GM19193 (cell line): ENCODE data around the gene SKI.
A peak's percentile ranks its signal among the peaks of the same experiment; 100 is the strongest.

Source experiments
- POLR2A ChIP-seq: IDR thresholded peaks from 4 replicates; pipeline ENCODE4 v1.6.1; 2011; ENCODE audit not compliant: insufficient read depth, insufficient read length; ENCODE audit errors: extremely low read depth

SKI gene

GRCh38 chr1:2189459-2190425 lies 38.4 kb upstream of the SKI start:
- TF ChIP-seq POLR2A = peak; percentile 20

GRCh38 chr1:2190491-2190976 lies 37.6 kb upstream of the SKI start:
- TF ChIP-seq POLR2A = no peak

GRCh38 chr1:2192031-2192995 lies 35.8 kb upstream of the SKI start:
- TF ChIP-seq POLR2A = no peak

- no peak for TF ChIP-seq POLR2A
These were observed 34.4 kb upstream of the SKI start for GRCh38 chr1:2193514-2194281.

- TF ChIP-seq POLR2A = peak; percentile 53
These were observed 33.7 kb upstream of the SKI start, which contains the start of gene FAAP20 for GRCh38 chr1:2194319-2194897. FAAP20 (minus strand) TSS chr1:2194772; CDS start chr1:2194749, 23 bp downstream.

DNA sequence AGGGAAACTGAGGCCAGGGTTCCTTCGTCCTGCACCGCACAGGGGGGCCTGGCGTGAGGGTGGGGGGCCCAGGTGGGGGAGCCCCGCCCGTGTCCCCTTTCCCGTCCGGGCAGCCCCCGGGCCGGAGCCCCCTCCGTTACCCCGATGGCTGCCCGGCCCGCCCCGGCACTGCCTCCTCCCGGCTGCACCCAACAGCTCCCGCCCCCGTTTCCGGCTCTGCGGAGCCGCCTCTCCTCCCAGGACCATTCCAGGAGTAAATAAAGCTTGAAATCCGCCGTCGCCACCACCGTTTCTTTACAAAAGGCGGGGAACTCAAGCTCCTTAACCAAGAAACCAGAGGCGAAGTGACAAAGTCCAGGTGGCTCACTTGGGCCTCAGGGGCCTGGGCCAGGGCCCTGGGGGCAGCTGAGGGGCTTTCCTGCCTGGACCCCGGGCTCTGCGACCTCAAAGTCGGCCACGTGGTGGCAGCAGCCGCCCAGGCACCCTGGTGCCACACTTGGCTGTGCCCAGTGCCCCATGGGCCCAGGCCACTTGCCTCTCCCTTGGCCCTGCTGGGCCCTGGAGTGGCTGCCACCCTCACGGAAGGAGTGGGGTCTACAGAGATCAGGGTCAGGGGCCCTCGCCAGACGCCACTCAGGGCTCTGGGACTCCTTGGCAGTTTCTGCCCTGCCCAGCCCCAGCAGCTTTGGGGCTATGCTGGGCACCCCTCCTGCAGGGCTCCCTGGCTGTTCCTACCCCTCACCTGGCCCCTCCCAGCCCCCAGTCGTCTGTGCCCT lies 33.0 kb upstream of the SKI start:
- TF ChIP-seq POLR2A = no peak

GRCh38 chr1:2195785-2196184 lies 32.3 kb upstream of the SKI start:
- TF ChIP-seq POLR2A = no peak

DNA sequence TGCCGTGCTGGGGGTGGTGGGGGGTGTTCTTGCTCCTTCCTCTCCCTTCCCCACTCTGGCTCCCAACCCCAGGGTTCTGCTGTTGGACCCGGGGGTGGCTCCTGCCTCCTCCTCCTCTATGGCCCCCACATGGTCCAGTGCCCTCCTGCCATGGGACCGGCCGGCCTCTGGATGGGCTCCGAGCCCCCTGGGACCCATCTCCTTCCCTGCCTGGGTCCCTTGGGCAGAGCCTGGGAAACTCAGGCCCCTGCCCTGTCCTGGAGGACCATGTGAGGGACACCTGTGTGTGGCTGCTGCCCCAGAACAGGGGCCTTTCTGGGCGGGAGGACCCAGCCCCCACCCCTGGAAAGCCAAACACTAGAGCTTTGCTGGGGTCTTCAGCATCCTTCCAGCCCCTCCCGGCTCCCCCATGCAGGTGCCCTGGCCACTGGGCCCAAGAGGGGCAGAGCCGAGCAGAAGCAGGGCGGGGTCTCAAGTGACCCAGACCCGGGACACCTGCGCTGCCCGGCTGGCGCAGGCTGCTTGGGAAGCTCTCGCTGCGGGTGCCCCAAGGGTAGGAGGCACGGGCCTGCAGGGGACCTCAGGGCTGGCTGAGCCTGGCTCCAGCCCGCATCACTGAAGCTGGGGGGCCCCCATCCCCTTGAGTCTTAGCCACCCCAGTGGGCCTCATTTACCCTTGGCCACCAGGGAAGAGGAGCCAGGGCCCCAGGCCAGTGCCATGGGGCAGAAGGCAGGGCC lies 31.0 kb upstream of the SKI start:
- no peak for TF ChIP-seq POLR2A

GRCh38 chr1:2197707-2198165 lies 30.4 kb upstream of the SKI start:
- TF ChIP-seq POLR2A = no peak

- no peak for TF ChIP-seq POLR2A
These were observed 29.5 kb upstream of the SKI start for GRCh38 chr1:2198571-2198970.

- peak; percentile 30 for TF ChIP-seq POLR2A
These were observed 28.9 kb upstream of the SKI start for GRCh38 chr1:2199042-2199810.
